Keratinocyte (primary cell): Measurements from ENCODE around the gene TAP1. TPM values are rescaled to one million over a fixed set of nuclear protein-coding genes. Genes with fewer than 3 reads are reported as not detected.
A peak's percentile ranks its signal among the peaks of the same experiment; 100 is the strongest.

Experiments used
- DNase-seq: peaks from one replicate; pipeline ENCODE4 v3.0.0-alpha.2; 2011; ENCODE audit warnings: low read depth, missing footprints, low spot score
- FAIRE-seq: peaks from 2 replicates; lab custom pipeline; 2011; peaks lifted over from hg19 to GRCh38; lab: Jason Lieb, UNC
- H2AFZ ChIP-seq: 2 replicates; pipeline ENCODE4 v1.6.0; 2012; ENCODE audit warnings: low read length, control low read depth, inconsistent platforms; ENCODE audit not compliant: control insufficient read depth
- H3K27ac ChIP-seq: 2 replicates; pipeline ENCODE4 v1.5.1; 2011; ENCODE audit warnings: low read length; ENCODE audit not compliant: control insufficient read depth, insufficient read depth
- H3K27me3 ChIP-seq: 3 replicates; pipeline ENCODE4 v1.6.0; 2011; ENCODE audit warnings: low read length; ENCODE audit not compliant: control insufficient read depth, insufficient read depth; ENCODE audit errors: extremely low read depth
- H3K36me3 ChIP-seq, 2 experiments: 2 replicates in 1 of 2; 3 replicates in 1 of 2; pipeline ENCODE4 v1.5.1; 2011; ENCODE audit warnings: low read length in 2 of 2, mild to moderate bottlenecking in 1 of 2; ENCODE audit not compliant: control insufficient read depth in 2 of 2, insufficient read depth in 2 of 2; ENCODE audit errors: extremely low read depth in 1 of 2
- H3K4me1 ChIP-seq: 3 replicates; pipeline ENCODE4 v1.5.1; 2011; ENCODE audit warnings: low read length; ENCODE audit not compliant: control insufficient read depth, insufficient read depth; ENCODE audit errors: extremely low read depth
- H3K4me2 ChIP-seq: 3 replicates; pipeline ENCODE4 v1.6.0; 2011; ENCODE audit warnings: low read depth, low read length; ENCODE audit not compliant: control insufficient read depth, insufficient read depth; ENCODE audit errors: extremely low read depth
- H3K4me3 ChIP-seq, 3 experiments: fragments of 200-600 bp in 1 of 3; sonication (generic) in 1 of 3; 2 replicates in 2 of 3; 3 replicates in 1 of 3; pipeline ENCODE4 v1.5.1; 2011 to 2016; ENCODE audit warnings: low read length in 3 of 3, mild to moderate bottlenecking in 3 of 3, control low read depth in 2 of 3, inconsistent platforms in 1 of 3, low read depth in 1 of 3, mixed read lengths in 1 of 3, mixed run types in 1 of 3, moderate library complexity in 1 of 3; ENCODE audit not compliant: control insufficient read depth in 2 of 3, insufficient read depth in 2 of 3; ENCODE audit errors: extremely low read depth in 1 of 3
- H3K79me2 ChIP-seq: 2 replicates; pipeline ENCODE4 v1.6.0; 2012; ENCODE audit warnings: low read length; ENCODE audit not compliant: control insufficient read depth, insufficient read depth
- H3K9ac ChIP-seq: 3 replicates; pipeline ENCODE4 v1.6.0; 2011; ENCODE audit warnings: low read length; ENCODE audit not compliant: control insufficient read depth, insufficient read depth; ENCODE audit errors: extremely low read depth
- H3K9me1 ChIP-seq: 3 replicates; pipeline ENCODE4 v1.6.0; 2011; ENCODE audit warnings: low read length; ENCODE audit not compliant: control insufficient read depth, insufficient read depth; ENCODE audit errors: extremely low read depth
- H3K9me3 ChIP-seq: 2 replicates; pipeline ENCODE4 v1.5.1; 2012; ENCODE audit warnings: low read depth, low read length; ENCODE audit not compliant: control insufficient read depth
- H4K20me1 ChIP-seq: 3 replicates; pipeline ENCODE4 v1.6.0; 2011; ENCODE audit warnings: low read length; ENCODE audit not compliant: control insufficient read depth, insufficient read depth; ENCODE audit errors: extremely low read depth
- EZH2 ChIP-seq: IDR thresholded peaks from one replicate; pipeline ENCODE4 v1.6.1; 2012; ENCODE audit warnings: inconsistent platforms, mild to moderate bottlenecking, low read length, moderate library complexity
- dilution Hi-C: fragments of 300-500 bp; cut with MboI; formaldehyde crosslinking; loops from one replicate; pipeline ENCODE4 v1.7.0; 2020; ENCODE audit warnings: low sequenced_read_pairs; ENCODE audit not compliant: extremely low pct_ligation_motif_present
- polyA plus RNA-seq, 5 experiments: library from polyadenylated mRNA; depleted of rRNA in 3 of 5; stranded (reverse) in 3 of 5; stranded (forward) in 1 of 5; unstranded in 1 of 5; fragments of >200 nt; gene quantifications; 1 replicate in 1 of 5; 2 replicates in 3 of 5; 3 replicates in 1 of 5; pipeline versions ENCODE4 v1.2.1 to v1.2.3, GENCODE V29; 2011 to 2012; ENCODE audit warnings: missing spikeins in 2 of 5, low read depth in 1 of 5, low replicate concordance in 1 of 5
- TF ChIP-seq, protein P1 (sequence below), 3 experiments: IDR thresholded peaks in 1 of 3; conservative IDR thresholded peaks in 1 of 3; optimal IDR thresholded peaks in 1 of 3; 2 replicates in 2 of 3; 3 replicates in 1 of 3; pipeline versions ENCODE3 to v1.5.1; 2011; ENCODE audit warnings: low read length in 3 of 3, mild to moderate bottlenecking in 3 of 3, moderate library complexity in 2 of 3, control low read depth in 1 of 3, inconsistent platforms in 1 of 3; ENCODE audit not compliant: insufficient read depth in 2 of 3; ENCODE audit errors: extremely low read depth in 1 of 3

Gene TAP1
- polyA plus RNA-seq, 1 donor (not counting 4 experiments of a cell fraction or from before 2014, with no cell fraction given) = 56.1 TPM

DNA sequence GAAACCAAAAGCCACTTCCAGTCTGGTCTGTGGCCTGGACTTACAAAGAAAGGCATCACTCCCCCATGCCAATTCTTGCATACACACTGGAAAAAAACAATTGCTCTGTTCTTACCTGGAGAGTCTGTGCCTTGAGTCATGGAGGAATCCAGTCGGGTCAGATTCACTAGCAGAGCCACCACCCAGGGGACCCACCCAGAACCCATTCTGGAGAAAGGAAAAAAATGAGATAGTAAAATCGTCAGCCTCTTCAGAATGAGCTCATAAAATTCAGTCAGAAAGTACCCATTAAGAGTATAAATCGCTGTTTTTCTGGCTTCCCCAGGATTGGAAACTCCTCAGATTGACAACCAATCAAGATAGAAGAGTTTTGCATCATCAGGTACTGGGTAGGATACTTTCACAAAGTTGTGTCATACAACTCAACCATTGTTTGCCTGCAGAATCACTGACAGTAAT, 36.7 kb downstream of the TAP1 start, which contains the start of gene HLA-DOB:
TSS of gene HLA-DOB (minus strand) at position 257 of the 459 bp plus-strand sequence. CDS start at position 206, 51 bp downstream.
- Histone ChIP-seq H3K4me1 (peaks cover 42% of the 10 kb centered on the region), H3K27me3 (no peaks in the 10 kb centered on the region), H4K20me1 (no peaks in the 10 kb centered on the region), H3K4me3 (peak within 1 kb of the TSS in 2 of 3 experiments; percentile 14 to 29), H3K79me2 (no peaks in the 10 kb centered on the region), H3K27ac (peak within 1 kb of the TSS; percentile 86), H3K36me3 (no peaks in the 10 kb centered on the region), H3K9me1 (no peaks in the 10 kb centered on the region), H2AFZ (peak within 1 kb of the TSS; percentile 88), H3K9ac (peak within 1 kb of the TSS; percentile 60), H3K4me2 (peak within 1 kb of the TSS; percentile 80), H3K9me3 (no peaks in the 10 kb centered on the region)
- TF ChIP-seq, protein P1, sequence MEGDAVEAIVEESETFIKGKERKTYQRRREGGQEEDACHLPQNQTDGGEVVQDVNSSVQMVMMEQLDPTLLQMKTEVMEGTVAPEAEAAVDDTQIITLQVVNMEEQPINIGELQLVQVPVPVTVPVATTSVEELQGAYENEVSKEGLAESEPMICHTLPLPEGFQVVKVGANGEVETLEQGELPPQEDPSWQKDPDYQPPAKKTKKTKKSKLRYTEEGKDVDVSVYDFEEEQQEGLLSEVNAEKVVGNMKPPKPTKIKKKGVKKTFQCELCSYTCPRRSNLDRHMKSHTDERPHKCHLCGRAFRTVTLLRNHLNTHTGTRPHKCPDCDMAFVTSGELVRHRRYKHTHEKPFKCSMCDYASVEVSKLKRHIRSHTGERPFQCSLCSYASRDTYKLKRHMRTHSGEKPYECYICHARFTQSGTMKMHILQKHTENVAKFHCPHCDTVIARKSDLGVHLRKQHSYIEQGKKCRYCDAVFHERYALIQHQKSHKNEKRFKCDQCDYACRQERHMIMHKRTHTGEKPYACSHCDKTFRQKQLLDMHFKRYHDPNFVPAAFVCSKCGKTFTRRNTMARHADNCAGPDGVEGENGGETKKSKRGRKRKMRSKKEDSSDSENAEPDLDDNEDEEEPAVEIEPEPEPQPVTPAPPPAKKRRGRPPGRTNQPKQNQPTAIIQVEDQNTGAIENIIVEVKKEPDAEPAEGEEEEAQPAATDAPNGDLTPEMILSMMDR (optimal IDR thresholded peaks at IDR 0.05 in 1 of 3, IDR thresholded peaks at IDR 0.05 in 1 of 3, conservative IDR thresholded peaks at IDR 0.05 in 1 of 3; ENCODE audit: extremely low read depth in 1 of 3, insufficient read depth in 2 of 3, low read length in 3 of 3) = no peak
- no peak for TF ChIP-seq EZH2
- FAIRE-seq (peak; percentile 95), DNase-seq (no peak)
- dilution Hi-C loops = no loop called here

DNA sequence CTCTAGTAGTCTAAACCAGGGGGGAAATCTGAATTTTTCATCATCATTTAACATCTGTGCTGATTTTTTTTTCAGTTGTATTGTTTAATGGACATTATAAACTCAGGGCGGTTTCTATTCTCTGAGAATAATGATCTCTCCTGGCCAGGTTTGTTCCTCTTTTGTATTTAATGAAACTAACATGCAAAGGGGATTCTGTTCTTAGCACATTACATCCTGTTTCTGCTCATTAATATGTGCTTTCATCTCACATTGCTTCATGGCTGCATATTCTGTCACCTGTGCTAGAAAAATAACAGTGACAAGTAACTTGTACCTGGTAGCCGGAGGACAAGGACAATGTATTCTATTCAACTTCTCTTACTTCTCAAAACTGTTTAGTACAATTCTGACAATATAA, 37.5 kb downstream of the TAP1 start:
- FAIRE-seq = no peak
- H3K9me1 ChIP-seq = no peaks in the 10 kb centered on the region

More for the DNA sequence above, 37.5 kb downstream of the TAP1 start:
- Histone ChIP-seq H2AFZ (peak overlapping the region; percentile 88), H3K4me2 (peak overlapping the region; percentile 80), H3K27ac (peak overlapping the region; percentile 86), H4K20me1 (no peaks in the 10 kb centered on the region), H3K9me3 (no peaks in the 10 kb centered on the region), H3K27me3 (no peaks in the 10 kb centered on the region), H3K9ac (peak overlapping the region; percentile 60), H3K4me1 (peaks cover 42% of the 10 kb centered on the region), H3K4me3 (peak overlapping the region in 1 of 3 experiments; percentile 14), H3K79me2 (no peaks in the 10 kb centered on the region), H3K36me3 (no peaks in the 10 kb centered on the region)
- DNase-seq = no peak
- dilution Hi-C loops = no loop called here
- no peak for TF ChIP-seq EZH2
- TF ChIP-seq, protein P1 (optimal IDR thresholded peaks at IDR 0.05 in 1 of 3, IDR thresholded peaks at IDR 0.05 in 1 of 3, conservative IDR thresholded peaks at IDR 0.05 in 1 of 3; ENCODE audit: extremely low read depth in 1 of 3, insufficient read depth in 2 of 3, low read length in 3 of 3) = no peak
